Adrenal gland (tissue), 5 donors: ENCODE data around the gene SPTBN1.

ENCODE experiments used
- CTCF ChIP-seq, 6 experiments: fragments of 450-650 bp in 4 of 6; fragments of 200-600 bp in 2 of 6; sonication (generic) in 1 of 6; IDR thresholded peaks; 1 replicate in 5 of 6; 2 replicates in 1 of 6; pipeline versions ENCODE4 v1.5.1 to v1.8.0; 2016 to 2021; ENCODE audit warnings: antibody characterized with exemption in 6 of 6, mild to moderate bottlenecking in 2 of 6, moderate library complexity in 1 of 6
- POLR2A ChIP-seq, 2 donors: fragments of 450-650 bp; IDR thresholded peaks; one replicate each; pipeline ENCODE4 v1.6.1; 2017; ENCODE audit warnings: antibody characterized with exemption in 2 of 2, mild to moderate bottlenecking in 2 of 2, moderate library complexity in 1 of 2
- donor health status: DM: no; HTN: no; CAD: no.

- TF ChIP-seq CTCF (IDR thresholded peaks at IDR 0.05): no peak
- no peak for TF ChIP-seq POLR2A (IDR thresholded peaks at IDR 0.05)
Observed at GRCh38 chr2:54656863-54657262, 200.7 kb downstream of the SPTBN1 start.
